Measurements from ENCODE around the gene PRDM16.

DNA sequence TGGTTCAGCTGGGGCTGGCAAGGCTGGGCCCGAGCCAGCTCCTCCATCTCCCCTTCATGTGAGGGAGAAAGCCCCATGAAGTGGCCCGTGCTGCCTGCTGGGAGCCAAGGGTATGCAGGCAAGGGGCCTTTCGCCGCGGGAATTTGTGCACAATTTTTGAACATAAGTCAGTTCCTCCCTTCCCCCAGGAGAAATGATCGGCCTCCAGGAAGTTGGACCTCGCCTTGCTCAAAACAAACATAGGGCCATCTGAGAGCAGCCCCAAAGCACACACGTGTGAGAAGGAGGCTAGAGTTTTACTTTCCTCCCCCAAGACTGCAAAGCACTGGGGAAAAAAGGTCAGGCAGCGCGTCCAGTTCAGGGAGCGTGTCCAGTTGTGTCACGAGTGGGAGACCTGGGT is 64.7 kb downstream of the PRDM16 start:
- TF ChIP-seq, protein P1, sequence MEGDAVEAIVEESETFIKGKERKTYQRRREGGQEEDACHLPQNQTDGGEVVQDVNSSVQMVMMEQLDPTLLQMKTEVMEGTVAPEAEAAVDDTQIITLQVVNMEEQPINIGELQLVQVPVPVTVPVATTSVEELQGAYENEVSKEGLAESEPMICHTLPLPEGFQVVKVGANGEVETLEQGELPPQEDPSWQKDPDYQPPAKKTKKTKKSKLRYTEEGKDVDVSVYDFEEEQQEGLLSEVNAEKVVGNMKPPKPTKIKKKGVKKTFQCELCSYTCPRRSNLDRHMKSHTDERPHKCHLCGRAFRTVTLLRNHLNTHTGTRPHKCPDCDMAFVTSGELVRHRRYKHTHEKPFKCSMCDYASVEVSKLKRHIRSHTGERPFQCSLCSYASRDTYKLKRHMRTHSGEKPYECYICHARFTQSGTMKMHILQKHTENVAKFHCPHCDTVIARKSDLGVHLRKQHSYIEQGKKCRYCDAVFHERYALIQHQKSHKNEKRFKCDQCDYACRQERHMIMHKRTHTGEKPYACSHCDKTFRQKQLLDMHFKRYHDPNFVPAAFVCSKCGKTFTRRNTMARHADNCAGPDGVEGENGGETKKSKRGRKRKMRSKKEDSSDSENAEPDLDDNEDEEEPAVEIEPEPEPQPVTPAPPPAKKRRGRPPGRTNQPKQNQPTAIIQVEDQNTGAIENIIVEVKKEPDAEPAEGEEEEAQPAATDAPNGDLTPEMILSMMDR (IDR thresholded peaks at IDR 0.05; ENCODE audit: insufficient read depth, low read depth, low read length), result no peak
- no peak for TF ChIP-seq EZH2 (IDR thresholded peaks at IDR 0.05; ENCODE audit: insufficient read depth, low read length)

Data from astrocyte (in vitro differentiated cells and primary cell).